Right cardiac atrium (tissue), 5 donors: ENCODE measurements around the gene ADA. TPM values are rescaled to one million over a fixed set of nuclear protein-coding genes. Genes with fewer than 3 reads are reported as not detected.
"Not testable (repeated sequence)": the region's sequence is repeated elsewhere in the genome, so short reads cannot be mapped to it uniquely, and the experiment has no call there.

ENCODE experiments used
- ATAC-seq, 2 donors: fragments of 200-7000 bp; cut with Tn5 transposase; one replicate each; pipeline versions ENCODE4 v1.8.0 to v1.9.1; 2020; ENCODE audit warnings: moderate library complexity in 2 of 2, mild to moderate bottlenecking in 1 of 2
- DNase-seq, 3 donors: peaks; one replicate each; pipeline ENCODE4 v3.0.0-alpha.2; 2020
- H3K27ac ChIP-seq: one replicate; pipeline ENCODE4 v1.5.1; 2013; ENCODE audit warnings: mild to moderate bottlenecking, low read length, control low read depth, moderate library complexity
- H3K27me3 ChIP-seq: one replicate; pipeline ENCODE4 v1.6.1; 2013; ENCODE audit not compliant: control insufficient read depth, insufficient read depth
- H3K4me1 ChIP-seq: one replicate; pipeline ENCODE4 v1.6.1; 2013; ENCODE audit warnings: low read length; ENCODE audit not compliant: control insufficient read depth, insufficient read depth
- H3K4me3 ChIP-seq: one replicate; pipeline ENCODE4 v1.5.1; 2013; ENCODE audit warnings: low read length, control low read depth
- H3K9me3 ChIP-seq: one replicate; pipeline ENCODE4 v1.6.1; 2013; ENCODE audit warnings: low read length; ENCODE audit not compliant: control insufficient read depth
- WGBS: extraction: QIAGEN DNeasy Blood & Tissue Kit; methylation state at CpG from one replicate; pipeline ENCODE4 v1.1.7; 2013; 5-methylcytosine and 5-hydroxymethylcytosine counted together
- intact Hi-C, 4 donors: fragments of 100-400 bp; cut with DNase I; formaldehyde crosslinking; loops; one replicate each; pipeline versions ENCODE4 v1.11.0 to v1.14.0; 2022 to 2023
- polyA plus RNA-seq: library from polyadenylated mRNA; stranded (reverse); fragments of 200-250 nt; gene quantifications from one replicate; pipeline ENCODE4 v1.2.3, GENCODE V29; 2013
- total RNA-seq, 4 donors: library from RNA; stranded (reverse); fragmentation: NEBNext Ultra II Directional; extraction: Animal tissue kit (Norgen Biotek cat#: 25700); gene quantifications; one replicate each; pipeline ENCODE4 v1.2.1, GENCODE V29; 2021
- donor health status: healthy with polysubstance abuse.
- donor health status: DM: no; HTN: yes; CAD: no.
- donor health status: DM: no; HTN: no; CAD: no.
- donor health status: DM: no; HTN: yes; CAD: no; lungs with severe emphysema.
- donor health status: DM: yes; HTN: yes; CAD: no.

ADA gene
- total and polyA plus RNA-seq, 5 donors, result 11.6 to 22.8 (median 12.4) TPM

DNA sequence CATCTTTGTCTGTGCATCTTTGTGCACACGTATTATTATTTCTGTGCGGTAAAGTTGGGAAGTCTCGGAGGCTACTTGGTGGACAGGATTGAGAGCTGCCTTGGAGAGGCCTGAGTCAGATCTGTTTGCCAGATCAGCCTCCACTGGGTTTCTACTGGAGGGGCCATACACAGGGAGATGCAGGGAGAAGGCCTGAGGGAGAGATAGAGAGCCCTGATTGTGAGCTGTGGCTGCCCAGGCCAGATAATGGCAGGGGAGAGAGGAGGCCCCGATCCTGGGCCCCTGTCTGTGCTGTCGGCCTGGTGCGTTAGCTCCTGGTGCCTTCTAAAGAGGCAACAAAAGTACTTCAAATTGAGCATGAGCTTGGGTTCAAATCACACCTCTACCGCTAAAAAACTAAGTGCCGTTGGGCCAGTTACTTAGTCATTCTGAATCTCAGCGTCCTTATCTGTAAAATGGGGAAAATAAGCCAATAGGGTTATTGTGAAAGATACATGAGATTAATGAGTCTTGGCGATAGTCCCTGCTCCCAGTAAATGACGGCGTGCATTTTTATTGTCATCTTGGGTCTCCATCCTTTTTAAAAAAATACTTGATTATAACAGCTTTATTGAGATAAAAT lies 27.6 kb upstream of the ADA start:
- WGBS, result 82% methylated on average over 12 of the region's 12 CpGs
- Histone ChIP-seq H3K4me1 (no peaks in the 10 kb centered on the region), H3K27me3 (no peaks in the 10 kb centered on the region), H3K27ac (no peak overlapping the region), H3K4me3 (no peak overlapping the region), H3K9me3 (no peaks in the 10 kb centered on the region)
- intact Hi-C loops, result no loop called here
- DNase-seq, result no peak
- no peak for ATAC-seq

DNA sequence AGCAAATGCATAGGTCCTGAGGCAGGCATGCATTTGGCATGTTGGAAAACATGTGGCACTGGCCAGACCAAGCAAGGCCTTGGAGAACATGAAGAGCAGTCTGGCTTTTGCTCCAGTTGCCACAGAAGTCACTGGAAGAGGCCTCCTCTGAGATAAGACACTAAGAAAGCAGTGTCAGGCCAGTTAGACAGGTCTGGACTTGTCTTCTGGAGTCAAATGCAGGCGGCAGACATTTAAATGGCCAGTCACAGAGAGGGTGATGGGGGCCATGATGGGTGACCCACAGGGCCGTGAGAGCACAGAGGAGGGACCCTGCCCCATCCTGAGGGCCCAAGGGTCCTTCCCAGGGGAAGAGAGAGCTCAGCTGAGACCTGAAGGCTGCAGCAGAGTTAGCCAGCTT lies 26.7 kb upstream of the ADA start:
- no peak for DNase-seq
- Histone ChIP-seq H3K4me1 (no peaks in the 10 kb centered on the region), H3K27me3 (no peaks in the 10 kb centered on the region), H3K9me3 (no peaks in the 10 kb centered on the region), H3K27ac (no peak overlapping the region), H3K4me3 (no peak overlapping the region)
- 67% methylated on average over 2 of the region's 2 CpGs for WGBS
- intact Hi-C loops, result no loop called here
- ATAC-seq, result no peak

DNA sequence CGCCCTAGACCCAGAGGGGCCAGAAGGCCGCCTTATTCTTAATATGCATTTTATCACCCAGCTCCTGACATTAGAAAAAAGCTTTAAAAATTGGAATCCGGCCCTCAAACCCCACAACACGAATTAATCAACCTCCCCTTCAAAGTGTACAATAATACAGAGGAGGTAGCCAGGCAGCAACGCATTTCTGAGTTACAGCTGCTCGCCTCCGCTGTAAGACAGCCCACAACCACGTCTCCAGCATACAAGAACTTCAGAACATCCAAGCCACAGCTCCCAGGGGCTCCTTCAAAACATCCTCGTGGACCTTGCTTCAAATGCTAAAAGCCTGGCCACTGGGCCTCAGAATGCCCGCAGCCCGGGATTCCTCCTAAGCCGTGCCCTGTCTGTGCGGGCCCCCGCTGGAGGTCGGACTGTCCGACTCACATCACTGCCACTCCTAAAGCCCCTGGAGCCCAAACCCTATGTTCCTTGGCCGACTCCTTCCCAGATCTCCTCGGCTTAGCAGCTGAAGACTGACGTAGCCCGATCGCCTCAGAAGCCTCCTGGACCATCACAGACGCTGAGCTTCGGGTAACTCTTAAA lies 20.9 kb upstream of the ADA start:
- ATAC-seq, H3K4me3 ChIP-seq, intact Hi-C loops, DNase-seq, H3K9me3 ChIP-seq, H3K4me1 ChIP-seq, H3K27ac ChIP-seq, H3K27me3 ChIP-seq: not testable (repeated sequence)
- 92% methylated on average over 23 of the region's 23 CpGs for WGBS

DNA sequence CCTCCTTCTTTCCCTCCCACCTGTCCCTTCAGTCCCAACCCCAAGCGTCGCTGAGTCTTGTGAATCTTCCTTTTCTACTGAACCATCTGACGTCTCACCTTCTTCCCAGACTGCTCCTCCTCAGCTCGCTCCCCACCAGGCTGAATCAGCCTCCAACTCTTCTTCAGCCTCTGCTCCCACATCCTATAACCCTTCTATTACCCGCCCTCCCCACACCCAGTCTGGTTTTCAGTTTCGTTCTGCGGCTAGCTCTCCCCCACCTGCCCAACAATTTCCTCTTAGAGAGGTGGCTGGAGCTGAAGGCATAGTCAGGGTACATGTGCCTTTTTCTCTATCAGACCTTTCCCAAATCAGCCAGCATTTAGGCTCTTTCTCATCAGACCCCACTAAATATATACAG lies 20.0 kb upstream of the ADA start:
- ATAC-seq, result not testable (repeated sequence)

DNA sequence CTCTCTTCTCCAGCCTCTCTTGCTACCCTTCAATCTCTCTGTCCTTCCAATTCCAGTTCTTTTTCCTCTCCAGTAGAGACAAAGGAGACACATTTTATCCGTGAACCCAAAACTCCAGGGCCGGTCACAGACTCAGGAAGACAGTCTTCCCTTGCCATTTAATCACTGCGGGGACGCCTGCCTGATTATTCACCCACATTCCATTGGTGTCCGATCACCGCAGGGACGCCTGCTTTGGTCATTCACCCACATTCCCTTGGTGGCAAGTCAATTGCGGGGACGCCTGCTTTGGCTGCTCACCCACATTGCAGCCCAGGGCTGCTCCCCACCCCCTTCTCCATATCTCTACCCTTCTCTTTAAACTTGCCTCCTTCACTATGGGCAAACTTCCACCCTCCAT lies 19.4 kb upstream of the ADA start:
- H3K4me3 ChIP-seq, H3K27ac ChIP-seq, intact Hi-C loops, DNase-seq, H3K27me3 ChIP-seq, H3K9me3 ChIP-seq, ATAC-seq, H3K4me1 ChIP-seq: not testable (repeated sequence)
- WGBS, result 79% methylated on average over 9 of the region's 9 CpGs

More for the DNA sequence above, 20.0 kb upstream of the ADA start:
- DNase-seq, H3K4me1 ChIP-seq, H3K27ac ChIP-seq, H3K4me3 ChIP-seq, H3K9me3 ChIP-seq, intact Hi-C loops, H3K27me3 ChIP-seq: not testable (repeated sequence)
- 72% methylated on average over 6 of the region's 7 CpGs for WGBS

DNA sequence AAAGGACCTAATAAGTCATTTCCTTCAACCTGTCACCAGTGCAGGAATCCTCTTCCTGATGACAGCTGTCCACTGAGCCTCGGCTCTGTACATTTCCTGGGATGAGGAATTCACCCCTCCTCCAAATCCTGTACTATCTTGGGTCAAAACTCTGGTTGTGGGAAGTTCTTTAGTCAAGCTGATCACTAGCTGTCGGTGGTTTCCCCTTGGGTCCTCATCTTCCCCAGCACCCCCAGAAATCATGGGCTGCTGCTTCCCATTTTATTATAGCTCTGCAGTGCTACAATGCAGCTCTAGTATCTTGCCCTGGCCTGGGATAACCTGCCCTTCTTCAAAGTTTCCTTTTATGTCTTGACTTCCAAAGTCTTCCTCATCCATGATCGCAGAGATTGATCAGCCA lies 14.6 kb upstream of the ADA start:
- 64% methylated on average over 3 of the region's 3 CpGs for WGBS
- H3K27ac ChIP-seq, result no peak overlapping the region
- no peaks in the 10 kb centered on the region for H3K27me3 ChIP-seq
- H3K4me1 ChIP-seq, result no peaks in the 10 kb centered on the region
- intact Hi-C loops, result no loop called here
- H3K4me3 ChIP-seq, result no peak overlapping the region
- ATAC-seq (no peak), DNase-seq (no peak)
- H3K9me3 ChIP-seq, result no peaks in the 10 kb centered on the region

DNA sequence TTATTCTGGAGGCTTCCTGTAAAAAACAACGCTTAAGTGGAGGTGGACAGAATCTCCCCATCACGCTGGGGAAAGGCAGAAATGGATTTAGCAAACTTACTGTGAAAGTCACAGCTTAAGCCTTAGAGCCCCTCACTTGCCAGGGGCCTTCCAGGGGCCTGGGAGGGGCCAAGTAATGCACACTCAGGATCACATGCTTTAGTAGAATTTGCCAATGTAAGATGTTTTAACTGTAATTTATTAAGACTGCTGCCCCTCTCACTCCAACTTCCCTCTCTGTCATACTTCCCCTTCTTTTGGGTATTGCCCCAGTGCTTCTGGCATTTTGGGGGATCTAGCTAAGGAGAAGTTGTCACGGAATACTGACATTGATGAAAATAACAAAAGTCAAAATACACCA lies 12.6 kb upstream of the ADA start:
- 48% methylated on average over 3 of the region's 3 CpGs for WGBS
- DNase-seq (no peak), ATAC-seq (peak in 1 of 2 donors; percentile 22)
- Histone ChIP-seq H3K4me1 (no peaks in the 10 kb centered on the region), H3K4me3 (no peak overlapping the region), H3K27ac (no peak overlapping the region), H3K27me3 (no peaks in the 10 kb centered on the region), H3K9me3 (no peaks in the 10 kb centered on the region)
- intact Hi-C loops, result no loop called here

DNA sequence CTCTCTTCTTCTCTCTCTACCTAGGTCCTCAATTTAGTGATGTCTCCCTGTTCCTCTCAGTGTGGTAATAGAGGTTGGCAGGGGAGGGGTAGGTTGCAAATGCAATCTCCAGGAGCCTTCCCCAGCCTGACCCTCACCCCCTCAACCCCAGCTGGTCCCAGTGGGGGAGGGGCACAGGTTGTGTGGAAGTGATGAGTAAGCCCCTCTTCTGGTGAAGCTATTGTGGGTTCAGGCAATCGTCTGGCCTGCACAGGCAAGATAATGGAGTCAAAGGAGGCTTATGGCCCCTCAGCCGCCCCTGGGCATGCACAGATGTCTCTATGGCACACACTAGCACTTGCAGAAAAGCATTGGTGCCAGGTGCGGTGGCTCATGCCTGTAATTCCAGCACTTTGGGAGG lies 10.8 kb upstream of the ADA start:
- DNase-seq, result no peak
- WGBS, result 68% methylated on average over 3 of the region's 3 CpGs
- Histone ChIP-seq H3K4me3 (no peak overlapping the region), H3K9me3 (no peaks in the 10 kb centered on the region), H3K27me3 (no peaks in the 10 kb centered on the region), H3K4me1 (no peaks in the 10 kb centered on the region), H3K27ac (no peak overlapping the region)
- ATAC-seq, result no peak
- intact Hi-C loops, result no loop called here

DNA sequence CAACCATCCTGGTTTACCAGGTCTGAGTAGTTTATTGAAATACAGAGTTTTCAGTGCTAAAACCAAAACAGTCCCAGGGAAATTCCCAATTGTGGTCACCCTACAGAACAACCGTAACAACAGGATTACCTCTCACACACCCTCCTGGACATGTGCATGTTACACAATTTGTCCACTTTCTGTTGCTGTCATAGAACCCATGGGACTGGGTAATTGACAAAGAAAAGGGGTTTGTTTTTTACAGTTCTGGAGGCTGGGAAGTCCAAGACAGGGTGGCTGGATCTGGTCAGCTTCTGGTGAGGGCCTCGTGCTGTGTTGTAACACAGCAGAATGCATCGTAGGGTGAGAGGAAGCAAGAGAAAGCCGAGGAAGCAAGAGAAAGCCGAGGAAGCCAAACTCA lies 9.1 kb upstream of the ADA start:
- ATAC-seq (no peak), DNase-seq (no peak)
- intact Hi-C loops, result no loop called here
- WGBS, result 76% methylated on average over 5 of the region's 5 CpGs
- H3K9me3 ChIP-seq, result no peaks in the 10 kb centered on the region
- H3K27ac ChIP-seq, result no peak overlapping the region
- H3K27me3 ChIP-seq, result no peaks in the 10 kb centered on the region
- no peak overlapping the region for H3K4me3 ChIP-seq
- H3K4me1 ChIP-seq, result peaks cover 2% of the 10 kb centered on the region

DNA sequence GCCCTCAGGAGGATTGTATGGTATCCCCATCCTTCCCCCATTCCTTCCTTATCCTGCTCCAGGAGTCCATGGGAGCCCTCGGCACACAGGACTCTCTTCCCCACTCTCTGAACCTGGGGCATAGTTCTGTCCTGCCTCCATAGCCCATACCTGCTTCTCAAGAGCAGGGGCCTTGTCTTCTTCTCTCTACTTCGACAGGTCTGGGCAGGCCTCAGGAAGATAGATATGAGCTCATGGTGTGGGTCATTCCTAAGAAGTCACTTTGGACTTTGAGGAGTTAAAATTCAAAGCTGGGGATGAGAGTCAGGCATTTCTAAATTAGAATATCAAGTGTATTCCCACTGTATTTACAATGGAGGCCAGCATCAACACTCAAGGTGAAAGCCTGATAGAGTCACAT lies 8.4 kb upstream of the ADA start:
- Histone ChIP-seq H3K4me1 (peaks cover 2% of the 10 kb centered on the region), H3K27ac (no peak overlapping the region), H3K27me3 (no peaks in the 10 kb centered on the region), H3K4me3 (no peak overlapping the region), H3K9me3 (no peaks in the 10 kb centered on the region)
- ATAC-seq (no peak), DNase-seq (no peak)
- WGBS, result 88% methylated on average over 2 of the region's 2 CpGs
- intact Hi-C loops, result no loop called here

DNA sequence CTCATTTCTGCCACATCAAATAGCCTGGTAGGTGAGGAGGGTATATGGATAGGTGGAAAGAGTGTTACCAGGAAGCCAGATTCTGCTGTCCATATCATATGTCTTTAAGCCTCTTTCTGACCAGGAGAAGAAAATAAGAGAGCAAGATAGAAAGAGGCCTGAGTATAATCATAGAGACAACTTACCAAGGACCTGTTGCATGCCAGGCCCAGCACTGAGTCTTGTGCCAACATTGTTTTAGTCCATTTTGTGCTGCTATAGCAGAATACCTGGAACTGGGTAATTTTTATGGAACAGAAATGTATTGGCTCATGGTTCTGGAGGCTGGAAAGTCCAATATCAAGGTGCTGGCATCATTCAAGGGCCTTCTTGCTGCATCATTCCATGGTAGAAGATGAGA lies 7.3 kb upstream of the ADA start:
- no peaks in the 10 kb centered on the region for H3K27me3 ChIP-seq
- no peak overlapping the region for H3K4me3 ChIP-seq
- H3K27ac ChIP-seq, result no peak overlapping the region
- intact Hi-C loops, result no loop called here
- no peak for DNase-seq
- no peaks in the 10 kb centered on the region for H3K9me3 ChIP-seq
- no peak for ATAC-seq
- H3K4me1 ChIP-seq, result peaks cover 2% of the 10 kb centered on the region

DNA sequence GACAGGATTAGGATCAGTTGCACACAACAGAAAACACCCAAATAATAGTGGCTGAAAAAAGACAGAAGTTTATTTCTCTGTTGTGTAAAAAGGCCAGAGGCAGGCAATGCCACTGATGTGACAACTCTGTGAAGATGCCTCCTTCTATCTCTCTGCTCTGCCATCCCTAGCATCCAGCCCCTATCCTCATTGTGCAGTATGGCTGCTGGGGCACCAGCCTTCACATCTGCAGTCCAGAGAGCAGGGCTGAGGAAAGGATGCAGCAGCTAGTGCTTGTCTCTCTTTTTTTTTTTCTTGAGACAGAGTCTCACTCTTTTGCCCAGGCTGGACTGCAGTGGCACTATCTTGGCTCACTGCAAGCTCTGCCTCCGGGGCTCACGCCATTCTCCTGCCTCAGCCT lies 6.4 kb upstream of the ADA start:
- Histone ChIP-seq H3K4me3 (no peak overlapping the region), H3K4me1 (peaks cover 2% of the 10 kb centered on the region), H3K9me3 (no peaks in the 10 kb centered on the region), H3K27ac (no peak overlapping the region), H3K27me3 (no peaks in the 10 kb centered on the region)
- DNase-seq (no peak), ATAC-seq (no peak)
- intact Hi-C loops, result no loop called here
- 95% methylated on average over 2 of the region's 2 CpGs for WGBS
